ENCODE measurements around the gene TBL1XR1.
"Not testable (repeated sequence)": the region's sequence is repeated elsewhere in the genome, so short reads cannot be mapped to it uniquely, and the experiment has no call there.

The TBL1XR1 gene

GRCh38 chr3:177180506-177180905, 16.8 kb downstream of the TBL1XR1 start:
- no peak for DNase-seq

DNA sequence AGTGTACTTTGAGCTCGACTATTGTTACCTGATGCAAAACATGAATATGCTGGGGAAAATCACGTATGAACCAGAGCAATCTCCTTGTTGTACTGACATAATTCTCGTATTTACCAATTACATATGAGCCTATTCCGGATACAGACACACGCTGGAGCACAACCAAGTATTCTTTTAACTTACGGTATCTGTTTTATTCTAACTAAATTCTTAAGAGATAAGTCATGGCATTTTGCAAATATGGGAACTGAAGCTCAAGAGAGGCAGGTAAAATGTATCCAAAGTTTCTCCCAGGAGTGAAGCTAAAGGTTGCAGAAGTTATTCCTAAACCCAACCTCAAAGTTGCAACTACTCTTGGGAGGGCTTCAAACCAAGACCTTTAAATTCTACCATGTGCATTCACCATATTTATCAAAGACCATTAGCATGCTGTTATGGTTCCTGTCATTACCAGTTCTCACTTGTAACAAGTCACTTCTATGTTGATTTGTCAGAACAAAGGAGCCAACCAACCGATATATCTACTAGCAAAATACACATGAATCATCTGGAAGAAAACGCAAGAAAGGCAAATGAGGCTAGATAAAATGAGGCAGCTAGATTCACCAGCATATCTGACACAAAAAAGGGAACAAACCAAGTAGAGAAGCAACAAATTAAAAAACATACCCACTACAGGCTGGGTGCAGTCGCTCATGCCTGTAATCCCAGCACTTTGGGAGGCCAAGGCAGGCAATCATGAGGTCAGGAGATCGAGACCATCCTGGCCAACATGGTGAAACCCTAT, 17.8 kb downstream of the TBL1XR1 start:
- DNase-seq, result peak; percentile 64

GRCh38 chr3:177177749-177178221, 19.5 kb downstream of the TBL1XR1 start:
- no peak for DNase-seq

- DNase-seq, result no peak
Observed at GRCh38 chr3:177174607-177175170, 22.6 kb downstream of the TBL1XR1 start.

DNA sequence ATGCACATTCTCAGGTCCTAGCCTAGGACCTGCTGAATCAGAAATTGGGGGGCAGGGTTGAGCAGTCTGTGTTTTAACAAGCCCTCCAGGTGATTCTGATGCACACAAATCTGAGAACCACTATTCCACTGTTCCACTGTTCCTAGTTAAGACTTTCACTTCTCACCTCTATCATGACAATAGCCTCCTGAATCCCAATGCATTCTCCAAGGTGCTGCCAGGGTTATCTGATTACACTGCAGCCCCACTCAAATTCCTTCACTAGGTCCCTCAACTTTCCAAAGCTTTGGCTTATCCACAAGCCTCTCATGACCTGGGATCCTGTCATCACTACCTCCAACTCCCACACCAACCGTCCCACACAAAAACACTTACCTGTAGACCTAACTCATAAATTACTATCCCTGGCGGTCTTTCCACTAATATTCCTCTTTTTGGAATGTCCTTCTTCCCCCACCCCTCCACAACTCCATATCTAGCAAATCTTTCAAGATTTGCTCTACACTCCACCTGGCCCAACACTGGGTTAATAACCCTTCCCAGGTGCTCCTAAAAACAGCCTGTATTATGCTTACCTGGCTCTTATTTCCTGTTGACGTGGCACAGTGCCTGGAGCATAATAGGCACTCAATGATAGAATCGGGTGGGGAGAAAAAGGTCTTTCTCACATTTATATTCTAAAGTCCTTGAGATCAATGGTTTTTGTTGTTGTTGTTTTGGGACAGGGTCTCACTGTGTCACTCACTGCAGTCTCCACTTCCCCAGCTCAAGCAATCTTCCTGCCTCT, 27.2 kb downstream of the TBL1XR1 start:
- DNase-seq, result no peak

GRCh38 chr3:177168431-177168830, 28.9 kb downstream of the TBL1XR1 start:
- DNase-seq, result no peak

- DNase-seq, result no peak
Observed at GRCh38 chr3:177162742-177163141, 34.5 kb downstream of the TBL1XR1 start.

DNA sequence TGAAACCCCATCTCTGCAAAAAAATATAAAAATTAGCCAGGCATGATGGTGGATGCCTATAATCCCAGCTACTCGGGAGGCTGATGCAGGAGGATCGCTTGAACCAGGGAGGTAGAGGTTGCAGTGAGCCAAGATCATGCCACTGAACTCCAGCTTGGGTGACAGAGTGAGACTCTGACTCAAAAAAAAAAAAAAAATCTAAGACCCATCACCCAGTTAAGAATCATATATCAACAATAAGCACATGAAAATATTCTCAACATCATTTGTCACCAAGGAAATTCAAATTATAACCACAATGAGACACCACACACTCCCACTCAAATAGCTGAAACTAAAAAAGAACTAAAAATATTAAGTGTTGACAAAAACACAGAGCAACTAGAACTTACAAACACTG, 35.7 kb downstream of the TBL1XR1 start:
- DNase-seq, result not testable (repeated sequence)

GRCh38 chr3:177158461-177158860, 38.8 kb downstream of the TBL1XR1 start:
- DNase-seq, result no peak

GRCh38 chr3:177157492-177157891, 39.8 kb downstream of the TBL1XR1 start:
- no peak for DNase-seq

- no peak for DNase-seq
Observed at GRCh38 chr3:177154733-177155132, 42.5 kb downstream of the TBL1XR1 start.

GRCh38 chr3:177150970-177151627, 46.2 kb downstream of the TBL1XR1 start:
- DNase-seq, result peak; percentile 18

- DNase-seq, result peak; percentile 15
Observed at GRCh38 chr3:177150218-177150916, 46.9 kb downstream of the TBL1XR1 start.

DNA sequence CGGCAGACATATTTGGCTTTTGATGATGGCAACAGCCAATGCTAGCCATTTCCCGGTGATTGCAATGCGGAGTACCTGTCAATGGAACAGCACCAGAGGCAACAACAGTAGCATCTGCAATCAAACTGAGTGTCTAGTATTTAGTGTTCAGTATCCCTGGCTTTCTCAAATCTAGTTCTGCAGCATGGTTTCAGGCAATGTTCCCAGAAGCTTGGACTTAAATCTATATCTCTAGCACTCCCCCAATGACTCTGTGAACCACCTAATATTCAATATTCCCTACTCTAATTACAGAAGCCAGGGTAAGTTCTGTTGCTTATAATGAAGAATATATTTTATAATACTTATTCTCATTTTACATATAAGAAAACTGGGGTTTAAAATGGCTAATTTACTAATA, 48.2 kb downstream of the TBL1XR1 start:
- no peak for DNase-seq

- no peak for DNase-seq
Observed at GRCh38 chr3:177147790-177148189, 49.5 kb downstream of the TBL1XR1 start.

DNA sequence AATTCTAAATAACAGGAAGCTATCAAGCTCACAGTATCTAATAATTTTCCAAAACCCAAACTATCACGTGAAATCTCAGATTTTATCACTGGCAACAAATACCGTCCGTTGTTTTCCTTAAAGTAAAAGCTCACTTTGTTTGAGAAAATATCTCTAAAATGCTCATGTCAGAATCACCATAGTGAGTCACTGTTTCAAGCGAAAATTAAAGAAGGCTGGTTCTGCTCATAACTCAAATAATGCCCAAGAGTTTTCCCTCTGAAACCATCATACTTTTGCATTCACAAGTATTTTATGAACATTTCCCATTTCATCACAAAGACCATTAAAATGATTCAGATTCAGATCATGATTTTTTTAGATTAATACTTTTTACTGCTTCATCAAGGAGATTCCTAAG, 50.6 kb downstream of the TBL1XR1 start:
- no peak for DNase-seq

DNA sequence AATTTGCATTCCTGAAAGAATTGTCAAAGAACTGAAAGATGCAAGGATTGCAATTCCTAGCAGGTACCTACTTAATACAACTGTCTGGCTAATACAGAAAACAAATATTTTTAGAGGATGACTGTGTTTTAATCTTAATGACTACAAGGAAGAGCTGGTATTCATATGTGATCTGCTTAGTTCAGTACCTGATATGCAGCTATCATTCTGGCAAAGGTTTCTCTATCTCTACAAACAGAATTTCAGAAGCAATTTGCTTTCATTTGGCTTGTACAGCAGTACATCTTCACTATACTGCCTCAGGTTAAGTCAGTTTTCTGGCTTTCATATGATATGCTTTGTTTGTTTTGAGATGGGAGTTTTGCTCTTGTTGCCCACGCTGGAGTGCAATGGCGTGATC, 51.3 kb downstream of the TBL1XR1 start:
- DNase-seq, result no peak

GRCh38 chr3:177145381-177145780, 51.9 kb downstream of the TBL1XR1 start:
- DNase-seq, result no peak

GRCh38 chr3:177144922-177145321, 52.4 kb downstream of the TBL1XR1 start:
- no peak for DNase-seq

GRCh38 chr3:177141899-177142646, 55.2 kb downstream of the TBL1XR1 start:
- no peak for DNase-seq

DNA sequence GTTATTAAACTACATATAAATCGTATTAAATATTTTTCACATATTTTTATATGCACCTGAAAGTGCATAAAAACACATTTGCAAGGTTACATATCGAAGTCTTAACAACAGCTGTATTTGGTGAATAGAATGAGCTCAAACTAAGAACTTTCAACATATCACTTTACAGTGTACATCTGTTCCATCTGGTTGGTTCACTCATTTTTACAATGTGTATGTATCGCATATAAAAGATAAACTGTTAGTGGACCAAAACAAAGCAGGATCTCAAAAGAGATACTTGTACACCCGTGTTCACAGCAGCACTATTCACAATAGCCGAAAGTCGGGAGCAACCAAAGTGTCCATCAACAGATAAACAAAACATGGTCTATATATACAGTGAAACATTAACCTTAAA, 55.8 kb downstream of the TBL1XR1 start:
- no peak for DNase-seq

- DNase-seq, result not testable (repeated sequence)
Observed at GRCh38 chr3:177139220-177139619, 58.1 kb downstream of the TBL1XR1 start.

Data from kidney glomerular epithelial cell (primary cell).